PC-3 (cell line): ENCODE results near the gene ECSIT.

Source experiments
- CTCF ChIP-seq: fragments of 300-600 bp; sonication (generic); conservative IDR thresholded peaks from 2 replicates; pipeline ENCODE4 v1.5.1; 2017; ENCODE audit warnings: antibody characterized with exemption, low read depth, mild to moderate bottlenecking, low read length
- EZH2phosphoT487 ChIP-seq: fragments of 300-600 bp; sonication (generic); IDR thresholded peaks from 2 replicates; pipeline ENCODE4 v1.6.1; 2018; ENCODE audit warnings: mild to moderate bottlenecking, antibody characterized with exemption, low read length, borderline replicate concordance

- no peak for TF ChIP-seq CTCF
- no peak for TF ChIP-seq EZH2phosphoT487
Measured at GRCh38 chr19:11506101-11506555, 22.8 kb downstream of the ECSIT start.
